Nephron progenitor cell (in vitro differentiated cells): ENCODE results near the gene NACAD.

Source experiments
- DNase-seq: peaks from one replicate; pipeline ENCODE4 v3.0.0; 2021
- H3K27ac Mint-ChIP-seq: 2 replicates; pipeline ENCODE4 v1.8.0; 2021; ENCODE audit warnings: mild to moderate bottlenecking, moderate library complexity, mixed read lengths
- H3K27me3 Mint-ChIP-seq: 2 replicates; pipeline ENCODE4 v1.8.0; 2021; ENCODE audit warnings: mild to moderate bottlenecking, low read depth, mixed read lengths; ENCODE audit not compliant: poor library complexity
- H3K36me3 Mint-ChIP-seq: 2 replicates; pipeline ENCODE4 v1.8.0; 2021; ENCODE audit warnings: low read depth, mixed read lengths
- H3K4me1 Mint-ChIP-seq: 2 replicates; pipeline ENCODE4 v1.8.0; 2021; ENCODE audit warnings: mixed read lengths
- H3K4me3 Mint-ChIP-seq: 2 replicates; pipeline ENCODE4 v1.8.0; 2021; ENCODE audit warnings: mild to moderate bottlenecking, moderate library complexity, mixed read lengths
- H3K9me3 Mint-ChIP-seq: 2 replicates; pipeline ENCODE4 v1.8.0; 2021; ENCODE audit warnings: mild to moderate bottlenecking, moderate library complexity, mixed read lengths
- TF ChIP-seq, protein P1 (sequence below): fragments of 200-600 bp; sonication (generic); IDR thresholded peaks from 2 replicates; pipeline ENCODE4 v1.5.0; 2021; ENCODE audit warnings: antibody characterized with exemption

The NACAD gene

DNA sequence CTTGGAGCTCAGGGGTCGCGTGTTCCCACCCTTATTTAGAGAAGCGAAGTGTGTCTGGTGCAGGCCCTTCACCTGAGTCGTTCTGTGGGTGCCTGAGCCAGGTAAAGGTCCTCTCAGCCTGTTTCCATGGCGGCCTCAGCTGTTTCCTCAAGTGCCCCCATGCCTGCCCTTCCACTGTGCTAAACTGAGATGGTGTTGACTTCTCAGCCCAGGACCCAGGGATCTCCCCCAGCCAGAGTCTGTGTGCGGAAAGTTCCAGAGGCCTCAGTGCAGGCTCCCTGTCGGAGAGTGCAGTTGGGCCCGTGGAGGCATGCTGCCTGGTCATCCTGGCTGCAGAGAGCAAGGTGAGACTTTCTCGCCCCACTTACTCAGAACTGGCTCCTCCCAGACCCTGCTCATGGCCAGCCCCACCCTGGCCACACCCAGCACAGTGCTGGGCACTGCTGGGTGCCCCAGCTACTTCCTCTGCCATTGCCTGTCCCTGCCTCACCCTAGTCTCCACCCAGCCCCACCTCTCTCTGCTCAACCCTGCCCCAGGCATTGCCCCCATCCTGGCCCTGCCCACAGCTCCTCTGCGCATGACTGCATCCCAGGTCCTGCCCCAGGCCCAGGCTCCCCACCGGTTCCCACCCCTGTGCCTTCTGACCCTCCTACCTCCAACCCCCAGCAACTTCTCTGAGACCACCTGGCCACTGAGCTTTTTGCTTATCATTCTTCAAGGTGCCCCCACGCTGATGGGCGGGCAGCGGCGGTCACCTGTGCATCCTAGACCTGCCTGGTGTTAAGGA, 20.3 kb downstream of the NACAD start:
- Mint-ChIP-seq H3K4me1 (no peaks in the 10 kb centered on the region), H3K27me3 (no peaks in the 10 kb centered on the region), H3K27ac (no peak overlapping the region), H3K4me3 (no peak overlapping the region), H3K9me3 (no peaks in the 10 kb centered on the region), H3K36me3 (peaks cover 20% of the 10 kb centered on the region)
- TF ChIP-seq, protein P1, sequence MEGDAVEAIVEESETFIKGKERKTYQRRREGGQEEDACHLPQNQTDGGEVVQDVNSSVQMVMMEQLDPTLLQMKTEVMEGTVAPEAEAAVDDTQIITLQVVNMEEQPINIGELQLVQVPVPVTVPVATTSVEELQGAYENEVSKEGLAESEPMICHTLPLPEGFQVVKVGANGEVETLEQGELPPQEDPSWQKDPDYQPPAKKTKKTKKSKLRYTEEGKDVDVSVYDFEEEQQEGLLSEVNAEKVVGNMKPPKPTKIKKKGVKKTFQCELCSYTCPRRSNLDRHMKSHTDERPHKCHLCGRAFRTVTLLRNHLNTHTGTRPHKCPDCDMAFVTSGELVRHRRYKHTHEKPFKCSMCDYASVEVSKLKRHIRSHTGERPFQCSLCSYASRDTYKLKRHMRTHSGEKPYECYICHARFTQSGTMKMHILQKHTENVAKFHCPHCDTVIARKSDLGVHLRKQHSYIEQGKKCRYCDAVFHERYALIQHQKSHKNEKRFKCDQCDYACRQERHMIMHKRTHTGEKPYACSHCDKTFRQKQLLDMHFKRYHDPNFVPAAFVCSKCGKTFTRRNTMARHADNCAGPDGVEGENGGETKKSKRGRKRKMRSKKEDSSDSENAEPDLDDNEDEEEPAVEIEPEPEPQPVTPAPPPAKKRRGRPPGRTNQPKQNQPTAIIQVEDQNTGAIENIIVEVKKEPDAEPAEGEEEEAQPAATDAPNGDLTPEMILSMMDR, result no peak
- no peak for DNase-seq

DNA sequence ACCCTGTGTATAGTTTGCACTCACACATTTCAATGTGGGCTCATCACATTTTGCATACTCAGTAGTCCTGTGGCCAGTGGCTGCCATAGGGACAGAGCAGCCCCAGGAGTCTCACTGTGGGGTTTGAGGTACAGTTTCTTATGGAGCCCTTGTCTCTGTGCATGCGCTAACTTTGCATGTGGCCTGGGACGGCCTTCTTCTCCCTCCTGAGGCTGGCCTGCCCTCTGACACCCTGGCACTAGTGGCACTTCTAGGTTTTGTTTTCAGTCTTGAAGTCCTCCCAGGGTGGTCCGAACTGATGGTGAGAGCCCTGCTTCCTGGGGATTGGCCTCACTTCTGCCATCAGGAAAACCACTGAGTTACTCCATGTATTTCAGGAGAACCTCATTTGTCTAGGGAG, 21.2 kb downstream of the NACAD start:
- H3K4me1 Mint-ChIP-seq, result no peaks in the 10 kb centered on the region
- TF ChIP-seq, protein P1, result no peak
- no peak overlapping the region for H3K27ac Mint-ChIP-seq
- H3K4me3 Mint-ChIP-seq, result no peak overlapping the region
- no peak for DNase-seq
- H3K36me3 Mint-ChIP-seq, result peaks cover 20% of the 10 kb centered on the region
- no peaks in the 10 kb centered on the region for H3K27me3 Mint-ChIP-seq
- H3K9me3 Mint-ChIP-seq, result no peaks in the 10 kb centered on the region

- Mint-ChIP-seq H3K27ac (no peak overlapping the region), H3K36me3 (peaks cover 20% of the 10 kb centered on the region), H3K4me3 (no peak overlapping the region), H3K4me1 (no peaks in the 10 kb centered on the region), H3K9me3 (no peaks in the 10 kb centered on the region), H3K27me3 (no peaks in the 10 kb centered on the region)
- TF ChIP-seq, protein P1, result no peak
- DNase-seq, result no peak
These were observed 22.4 kb downstream of the NACAD start for GRCh38 chr7:45066409-45066808.

DNA sequence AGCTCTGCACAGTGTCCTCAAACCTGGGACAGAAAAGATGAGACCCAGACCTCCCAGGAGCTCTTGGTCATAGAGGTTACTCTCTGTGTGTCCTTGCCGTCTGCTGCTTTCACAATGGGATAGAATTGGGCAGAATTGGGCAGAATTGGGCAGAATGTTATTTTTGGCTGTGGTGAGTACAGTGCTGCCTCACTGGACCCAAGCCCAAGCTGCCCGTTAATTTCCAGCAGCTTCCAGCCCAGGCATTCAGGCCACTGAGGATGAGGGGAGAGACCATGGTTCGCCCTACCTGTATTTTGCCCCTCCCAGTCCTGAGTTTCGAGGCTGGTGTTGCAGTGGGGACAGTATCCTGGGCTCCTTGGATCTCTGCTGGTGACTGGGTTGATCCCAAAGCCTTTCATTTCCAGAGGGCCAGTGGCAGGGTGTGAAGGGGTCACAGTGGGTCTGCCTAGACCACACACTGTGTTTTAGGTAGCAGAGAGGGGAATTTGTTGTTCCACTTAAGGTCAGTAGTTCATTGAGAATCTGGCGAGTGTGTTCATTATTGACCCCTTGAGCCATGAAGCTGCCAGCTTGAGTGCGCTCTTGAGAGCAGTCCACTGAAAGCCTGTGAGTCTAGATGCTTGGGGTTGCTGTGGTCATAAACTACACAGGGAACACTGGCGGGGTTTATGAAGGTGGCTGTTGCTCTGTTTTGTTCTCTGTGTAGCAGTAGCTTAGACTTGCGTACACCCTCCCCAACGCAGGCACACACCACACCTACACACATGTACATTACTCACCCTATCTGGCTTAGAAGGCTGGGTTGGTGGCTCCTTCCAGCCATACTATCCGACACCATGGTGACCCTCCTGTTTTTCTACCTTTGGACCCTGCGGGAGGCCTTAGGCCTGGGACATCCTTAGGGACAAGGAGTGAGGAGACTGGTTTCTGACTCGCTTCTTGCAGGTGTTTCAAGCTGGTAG, 23.5 kb downstream of the NACAD start:
- H3K4me3 Mint-ChIP-seq, result no peak overlapping the region
- H3K9me3 Mint-ChIP-seq, result no peaks in the 10 kb centered on the region

DNA sequence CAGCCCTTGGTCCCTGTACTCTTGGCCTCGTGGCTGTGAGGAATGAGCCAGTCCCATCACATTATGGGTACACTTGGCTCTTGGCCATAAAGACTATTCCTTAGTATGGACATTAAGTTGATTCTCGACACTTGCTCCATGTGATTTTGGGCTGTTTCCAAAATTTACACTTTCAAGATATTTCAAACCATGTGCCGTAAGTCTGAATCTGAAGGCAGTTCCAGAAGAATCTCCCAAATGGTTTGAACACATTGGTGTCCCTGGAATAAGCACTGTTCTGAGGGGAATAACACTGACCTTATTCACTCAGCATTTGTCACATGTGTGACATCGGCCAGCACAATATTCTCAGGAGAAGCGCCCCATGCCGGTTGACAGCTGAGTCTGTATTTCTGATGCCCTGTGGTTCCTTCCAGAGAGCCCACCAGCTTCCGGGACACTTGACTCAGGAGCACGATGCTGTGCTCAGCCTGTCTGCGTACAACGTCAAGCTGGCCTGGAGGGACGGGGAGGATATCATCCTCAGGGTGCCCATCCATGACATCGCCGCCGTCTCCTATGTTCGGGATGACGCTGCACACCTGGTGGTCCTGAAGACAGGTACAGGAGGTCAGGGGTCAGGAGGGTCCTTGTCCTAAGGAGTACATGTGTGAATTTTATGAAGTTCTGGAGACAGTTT, 24.6 kb downstream of the NACAD start:
- H3K27me3 Mint-ChIP-seq, result no peaks in the 10 kb centered on the region

More for the DNA sequence above, 23.5 kb downstream of the NACAD start:
- Mint-ChIP-seq H3K27me3 (no peaks in the 10 kb centered on the region), H3K36me3 (peaks cover 27% of the 10 kb centered on the region), H3K4me1 (no peaks in the 10 kb centered on the region), H3K27ac (no peak overlapping the region)
- no peak for DNase-seq
- TF ChIP-seq, protein P1, result no peak

More for the DNA sequence above, 24.6 kb downstream of the NACAD start:
- H3K36me3 Mint-ChIP-seq, result peaks cover 33% of the 10 kb centered on the region
- TF ChIP-seq, protein P1, result no peak
- no peaks in the 10 kb centered on the region for H3K4me1 Mint-ChIP-seq
- no peak for DNase-seq
- no peak overlapping the region for H3K4me3 Mint-ChIP-seq
- no peak overlapping the region for H3K27ac Mint-ChIP-seq
- no peaks in the 10 kb centered on the region for H3K9me3 Mint-ChIP-seq
